Caco-2 (cell line): ENCODE data around the gene FN3KRP. TPM values are rescaled to one million over a fixed set of nuclear protein-coding genes. Genes with fewer than 3 reads are reported as not detected.

Experiments
- BruUV-seq: library from RNA; stranded (reverse); fragments of 400-500 nt; replicated peaks from 2 replicates; lab custom pipeline; 2021; lab: Mats Ljungman, UMichigan
- CTCF ChIA-PET: fragments of 300-600 bp; sonication (Branson Sonifier 250); formaldehyde crosslinking; loops from one replicate; lab custom pipeline; 2022; ENCODE audit warnings: antibody characterized with exemption; lab: Charles Lee
- POLR2A ChIA-PET: fragments of 300-600 bp; sonication (Branson Sonifier 250); formaldehyde crosslinking; loops from one replicate; lab custom pipeline; 2022; ENCODE audit warnings: antibody characterized with exemption; lab: Charles Lee
- DNase-seq, 2 experiments: peaks; one replicate each; pipeline versions ENCODE4 v3.0.0 to v3.0.0-alpha.2; 2020 to 2022
- H3K27me3 ChIP-seq: replicated peaks from 2 replicates; pipeline ENCODE4 v1.6.0; 2011; ENCODE audit warnings: low read length; ENCODE audit not compliant: control insufficient read depth, insufficient read depth
- H3K36me3 ChIP-seq: 2 replicates; pipeline ENCODE4 v1.5.1; 2011; ENCODE audit warnings: low read length; ENCODE audit not compliant: control insufficient read depth, insufficient read depth
- H3K4me1 ChIP-seq: fragments of 250-450 bp; sonication (Bioruptor Pico); 2 replicates; pipeline ENCODE4 v1.5.1; 2020; ENCODE audit warnings: mild to moderate bottlenecking
- H3K4me3 ChIP-seq: 2 replicates; pipeline ENCODE4 v1.5.1; 2011; ENCODE audit warnings: low read depth, mild to moderate bottlenecking, control low read depth, low read length
- H3K9me3 ChIP-seq: fragments of 250-450 bp; sonication (Bioruptor Pico); 2 replicates; pipeline ENCODE4 v1.5.1; 2020; ENCODE audit warnings: mild to moderate bottlenecking, moderate library complexity
- H3K27ac Mint-ChIP-seq: one replicate; pipeline ENCODE4 v1.8.0; 2022; ENCODE audit warnings: mixed read lengths; ENCODE audit not compliant: unreplicated experiment
- H3K27me3 Mint-ChIP-seq: one replicate; pipeline ENCODE4 v1.8.0; 2022; ENCODE audit warnings: mixed read lengths; ENCODE audit not compliant: insufficient read depth, unreplicated experiment
- H3K36me3 Mint-ChIP-seq: one replicate; pipeline ENCODE4 v1.8.0; 2022; ENCODE audit warnings: mild to moderate bottlenecking, mixed read lengths; ENCODE audit not compliant: insufficient read depth, unreplicated experiment
- H3K4me1 Mint-ChIP-seq: one replicate; pipeline ENCODE4 v1.8.0; 2022; ENCODE audit warnings: low read depth, mixed read lengths; ENCODE audit not compliant: unreplicated experiment
- H3K4me3 Mint-ChIP-seq: one replicate; pipeline ENCODE4 v1.8.0; 2022; ENCODE audit warnings: mild to moderate bottlenecking, moderate library complexity, mixed read lengths; ENCODE audit not compliant: unreplicated experiment
- H3K9me3 Mint-ChIP-seq: one replicate; pipeline ENCODE4 v1.8.0; 2022; ENCODE audit warnings: mixed read lengths; ENCODE audit not compliant: unreplicated experiment
- intact Hi-C: fragments of 100-400 bp; cut with micrococcal nuclease; formaldehyde crosslinking; loops from one replicate; pipeline ENCODE4 v1.10.0; 2022; ENCODE audit not compliant: unreplicated experiment
- total RNA-seq: library from RNA; stranded (reverse); gene quantifications from 2 replicates; pipeline ENCODE4 v1.2.3, GENCODE V29; 2022
- TF ChIP-seq, protein P1 (sequence below), 2 experiments: fragments of 200-600 bp in 1 of 2; IDR thresholded peaks; 1 replicate in 1 of 2; 2 replicates in 1 of 2; pipeline versions ENCODE4 v1.5.1 to v1.8.0; 2011 to 2022; ENCODE audit warnings: antibody characterized with exemption in 1 of 2, control low read depth in 1 of 2, inconsistent platforms in 1 of 2, low read depth in 1 of 2, low read length in 1 of 2, mild to moderate bottlenecking in 1 of 2, moderate library complexity in 1 of 2; ENCODE audit not compliant: insufficient read depth in 1 of 2, severe bottlenecking in 1 of 2, unreplicated experiment in 1 of 2

FN3KRP gene
- total RNA-seq, 1 experiment from 2014 or later = 53.6 TPM

DNA sequence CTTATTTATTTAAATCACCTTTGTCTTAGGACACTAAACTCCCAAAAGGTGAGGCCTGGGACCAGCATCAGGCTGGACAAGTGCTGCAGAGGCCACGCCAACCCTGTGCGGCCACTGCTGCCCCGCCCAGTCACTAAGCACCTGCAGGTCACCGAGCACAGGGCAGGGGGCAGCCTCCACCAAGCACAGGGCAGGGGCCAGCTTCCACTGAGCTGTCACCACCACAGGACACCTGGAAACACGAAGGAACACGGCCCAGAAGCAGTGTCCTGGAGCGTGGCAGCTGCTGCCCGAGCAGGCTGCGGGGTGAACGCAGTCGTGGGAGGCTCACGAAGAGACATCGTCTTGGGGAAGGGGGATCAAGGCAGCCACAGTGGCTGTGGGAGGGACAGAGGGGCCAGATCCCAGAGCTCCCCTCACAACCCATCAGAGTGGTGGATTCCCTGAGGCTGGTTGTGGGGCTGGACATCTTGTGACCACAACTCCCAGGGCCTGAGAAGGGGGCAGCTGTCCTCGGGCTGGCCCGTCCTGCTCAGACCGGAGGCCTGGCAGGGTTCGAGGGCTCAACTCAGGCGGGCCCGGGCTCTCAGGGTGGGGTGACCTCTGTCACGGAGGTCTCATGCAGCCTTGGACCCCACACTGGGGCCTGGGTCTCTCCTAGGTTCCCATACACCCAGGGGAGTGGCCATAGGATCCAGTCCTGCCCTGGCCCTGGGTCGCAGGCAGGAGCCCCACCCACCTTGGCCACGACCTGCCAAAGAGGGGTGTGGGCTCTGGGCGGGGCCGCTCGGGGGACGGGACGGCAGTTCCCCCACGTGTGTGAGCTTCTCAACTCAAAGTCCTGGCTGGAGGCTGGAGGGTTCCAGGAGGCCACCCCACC, 36.7 kb upstream of the FN3KRP start:
- TF ChIP-seq, protein P1, sequence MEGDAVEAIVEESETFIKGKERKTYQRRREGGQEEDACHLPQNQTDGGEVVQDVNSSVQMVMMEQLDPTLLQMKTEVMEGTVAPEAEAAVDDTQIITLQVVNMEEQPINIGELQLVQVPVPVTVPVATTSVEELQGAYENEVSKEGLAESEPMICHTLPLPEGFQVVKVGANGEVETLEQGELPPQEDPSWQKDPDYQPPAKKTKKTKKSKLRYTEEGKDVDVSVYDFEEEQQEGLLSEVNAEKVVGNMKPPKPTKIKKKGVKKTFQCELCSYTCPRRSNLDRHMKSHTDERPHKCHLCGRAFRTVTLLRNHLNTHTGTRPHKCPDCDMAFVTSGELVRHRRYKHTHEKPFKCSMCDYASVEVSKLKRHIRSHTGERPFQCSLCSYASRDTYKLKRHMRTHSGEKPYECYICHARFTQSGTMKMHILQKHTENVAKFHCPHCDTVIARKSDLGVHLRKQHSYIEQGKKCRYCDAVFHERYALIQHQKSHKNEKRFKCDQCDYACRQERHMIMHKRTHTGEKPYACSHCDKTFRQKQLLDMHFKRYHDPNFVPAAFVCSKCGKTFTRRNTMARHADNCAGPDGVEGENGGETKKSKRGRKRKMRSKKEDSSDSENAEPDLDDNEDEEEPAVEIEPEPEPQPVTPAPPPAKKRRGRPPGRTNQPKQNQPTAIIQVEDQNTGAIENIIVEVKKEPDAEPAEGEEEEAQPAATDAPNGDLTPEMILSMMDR (IDR thresholded peaks at IDR 0.05; ENCODE audit: insufficient read depth in 1 of 2, low read depth in 1 of 2, low read length in 1 of 2, severe bottlenecking in 1 of 2, unreplicated experiment in 1 of 2) = peak in 1 of 2 experiments; percentile 40
- no peak overlapping the region for H3K27ac Mint-ChIP-seq
- DNase-seq = peak in 1 of 2 experiments; percentile 35
- no peaks in the 10 kb centered on the region for H3K4me1 Mint-ChIP-seq
- CTCF ChIA-PET = no interaction called here
- no peaks in the 10 kb centered on the region for H3K36me3 Mint-ChIP-seq
- no TSS peak for BruUV-seq
- H3K9me3 ChIP-seq = peaks cover 19% of the 10 kb centered on the region
- peaks cover 9% of the 10 kb centered on the region for H3K9me3 Mint-ChIP-seq
- intact Hi-C loops = no loop called here
- H3K36me3 ChIP-seq = no peaks in the 10 kb centered on the region
- POLR2A ChIA-PET = no interaction called here
- H3K27me3 ChIP-seq = no peaks in the 10 kb centered on the region
- H3K27me3 Mint-ChIP-seq = no peaks in the 10 kb centered on the region
- no peak overlapping the region for H3K4me3 ChIP-seq
- no peak overlapping the region for H3K4me3 Mint-ChIP-seq
- no peaks in the 10 kb centered on the region for H3K4me1 ChIP-seq

DNA sequence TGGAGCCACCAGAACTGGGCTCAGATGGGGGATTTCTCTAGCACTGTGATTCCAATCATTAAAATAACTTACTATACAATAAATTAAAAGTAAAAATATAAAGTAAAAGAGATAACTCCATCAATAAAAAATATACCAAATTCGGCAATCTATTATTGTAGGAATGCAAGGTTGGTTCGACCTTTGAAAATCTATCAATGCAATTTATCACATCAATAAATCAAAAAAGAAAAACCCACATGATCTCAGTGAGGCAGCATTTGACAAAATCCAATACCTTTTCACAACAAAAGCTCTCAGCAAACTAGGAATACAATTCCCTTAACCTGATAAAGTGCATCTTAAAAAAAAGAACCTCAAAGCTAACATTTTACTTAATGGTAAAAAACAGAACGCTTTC, 35.0 kb upstream of the FN3KRP start:
- no peak overlapping the region for H3K27ac Mint-ChIP-seq

DNA sequence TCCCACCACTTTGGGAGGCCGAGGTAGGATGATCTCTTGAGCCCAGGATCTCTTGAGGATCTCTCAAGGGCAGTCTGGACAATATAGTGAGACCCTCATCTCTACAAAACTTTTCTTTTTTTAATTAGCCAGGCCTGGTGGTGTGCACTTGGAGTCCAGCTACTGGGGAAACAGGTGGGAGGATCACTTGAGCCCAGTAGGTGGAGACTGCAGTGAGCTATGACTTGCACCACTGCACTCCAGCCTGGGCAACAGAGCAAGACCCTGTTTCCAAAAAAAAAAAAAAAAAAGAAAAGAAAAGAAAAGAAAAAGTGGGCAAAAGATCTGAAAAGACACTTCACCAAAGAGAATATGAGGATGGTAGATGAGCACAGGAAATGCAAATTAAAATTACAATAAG, 33.0 kb upstream of the FN3KRP start:
- TF ChIP-seq, protein P1 (IDR thresholded peaks at IDR 0.05; ENCODE audit: insufficient read depth in 1 of 2, low read depth in 1 of 2, low read length in 1 of 2, severe bottlenecking in 1 of 2, unreplicated experiment in 1 of 2) = no peak
- intact Hi-C loops = no loop called here
- no peaks in the 10 kb centered on the region for H3K4me1 Mint-ChIP-seq
- H3K36me3 Mint-ChIP-seq = no peaks in the 10 kb centered on the region
- Histone ChIP-seq H3K27me3 (no peaks in the 10 kb centered on the region), H3K36me3 (no peaks in the 10 kb centered on the region), H3K9me3 (peaks cover 19% of the 10 kb centered on the region), H3K4me3 (no peak overlapping the region), H3K4me1 (no peaks in the 10 kb centered on the region)
- H3K27ac Mint-ChIP-seq = no peak overlapping the region
- H3K4me3 Mint-ChIP-seq = no peak overlapping the region
- CTCF ChIA-PET = no interaction called here
- no TSS peak for BruUV-seq
- POLR2A ChIA-PET = interaction anchor here (0.5 kb wide), 1 partner anchor 33 kb away, joined by 4 read pairs; the partner anchor contains the start of gene FN3KRP
- no peaks in the 10 kb centered on the region for H3K27me3 Mint-ChIP-seq
- DNase-seq = no peak
- peaks cover 9% of the 10 kb centered on the region for H3K9me3 Mint-ChIP-seq

More for the DNA sequence above, 35.0 kb upstream of the FN3KRP start:
- ChIA-PET POLR2A (no interaction called here), CTCF (no interaction called here)
- Mint-ChIP-seq H3K9me3 (peaks cover 9% of the 10 kb centered on the region), H3K27me3 (no peaks in the 10 kb centered on the region), H3K36me3 (no peaks in the 10 kb centered on the region), H3K4me3 (no peak overlapping the region), H3K4me1 (no peaks in the 10 kb centered on the region)
- peaks cover 19% of the 10 kb centered on the region for H3K9me3 ChIP-seq
- BruUV-seq = no TSS peak
- TF ChIP-seq, protein P1 (IDR thresholded peaks at IDR 0.05; ENCODE audit: insufficient read depth in 1 of 2, low read depth in 1 of 2, low read length in 1 of 2, severe bottlenecking in 1 of 2, unreplicated experiment in 1 of 2) = no peak
- H3K4me3 ChIP-seq = no peak overlapping the region
- no peaks in the 10 kb centered on the region for H3K27me3 ChIP-seq
- no peaks in the 10 kb centered on the region for H3K4me1 ChIP-seq
- DNase-seq = no peak
- H3K36me3 ChIP-seq = no peaks in the 10 kb centered on the region
- intact Hi-C loops = no loop called here
